Measurements from ENCODE around the gene CFTR.

Gene CFTR

DNA sequence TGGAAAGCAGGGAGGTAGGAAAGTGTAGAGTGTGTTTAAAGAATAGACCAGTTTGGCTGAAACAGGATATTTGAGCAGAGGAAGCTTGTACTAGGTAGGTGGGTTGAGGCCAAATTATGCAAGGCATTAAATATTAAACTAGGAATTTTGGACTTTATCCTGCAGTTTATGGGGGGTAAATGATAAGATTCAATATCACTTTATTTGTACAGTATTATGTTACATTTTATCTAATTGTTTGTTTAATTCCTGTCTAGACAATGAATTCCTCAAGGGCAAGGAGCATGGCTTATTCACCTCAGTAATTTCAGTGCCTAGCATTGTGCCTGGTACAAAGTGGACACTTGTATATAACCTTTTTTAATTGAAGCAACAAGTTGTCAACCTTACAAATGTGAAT lies 125.9 kb downstream of the CFTR start:
- H3K4ac ChIP-seq (ENCODE audit: low read depth, low read length) = no peak overlapping the region
- no peak overlapping the region for H2BK5ac ChIP-seq (ENCODE audit: low read length)
- no peak overlapping the region for H3K18ac ChIP-seq (ENCODE audit: low read length)
- H3K4me1 ChIP-seq (ENCODE audit: control insufficient read depth, low read depth, low read length) = no peaks in the 10 kb centered on the region
- H3K79me2 ChIP-seq (ENCODE audit: control insufficient read depth, insufficient read depth, low read length) = no peaks in the 10 kb centered on the region
- H3K56ac ChIP-seq (ENCODE audit: low read length) = no peak overlapping the region
- H4K5ac ChIP-seq (ENCODE audit: low read length) = no peak overlapping the region
- no peaks in the 10 kb centered on the region for H3K27me3 ChIP-seq (ENCODE audit: insufficient read depth, low read length, poor library complexity)
- no peak overlapping the region for H2BK15ac ChIP-seq (replicated peaks; ENCODE audit: low read depth)
- H3K79me1 ChIP-seq (ENCODE audit: low read length) = no peaks in the 10 kb centered on the region
- H2AK5ac ChIP-seq (ENCODE audit: low read length) = no peak overlapping the region
- no peak overlapping the region for H3K27ac ChIP-seq (ENCODE audit: low read depth, low read length)
- H3K36me3 ChIP-seq (ENCODE audit: control insufficient read depth, insufficient read depth, low read length) = no peaks in the 10 kb centered on the region
- no peak overlapping the region for H2BK120ac ChIP-seq (ENCODE audit: low read depth, low read length)
- H4K8ac ChIP-seq (ENCODE audit: low read depth, low read length) = no peak overlapping the region
- H3K9ac ChIP-seq (ENCODE audit: low read length) = no peak overlapping the region
- no peak overlapping the region for H3K4me3 ChIP-seq (ENCODE audit: low read length)
- no peak for DNase-seq
- no peak overlapping the region for H3K4me2 ChIP-seq (ENCODE audit: low read length)
- no peak overlapping the region for H3K23ac ChIP-seq (ENCODE audit: low read length)

- H4K8ac ChIP-seq (ENCODE audit: low read depth, low read length) = no peak overlapping the region
- H3K79me1 ChIP-seq (ENCODE audit: low read length) = no peaks in the 10 kb centered on the region
- H3K36me3 ChIP-seq (ENCODE audit: control insufficient read depth, insufficient read depth, low read length) = no peaks in the 10 kb centered on the region
- no peak overlapping the region for H3K27ac ChIP-seq (ENCODE audit: low read depth, low read length)
- H3K79me2 ChIP-seq (ENCODE audit: control insufficient read depth, insufficient read depth, low read length) = no peaks in the 10 kb centered on the region
- H2BK15ac ChIP-seq (replicated peaks; ENCODE audit: low read depth) = no peak overlapping the region
- H4K5ac ChIP-seq (ENCODE audit: low read length) = no peak overlapping the region
- no peak overlapping the region for H3K4ac ChIP-seq (ENCODE audit: low read depth, low read length)
- no peak for DNase-seq
- H2BK5ac ChIP-seq (ENCODE audit: low read length) = no peak overlapping the region
- H2AK5ac ChIP-seq (ENCODE audit: low read length) = no peak overlapping the region
- no peak overlapping the region for H2BK120ac ChIP-seq (ENCODE audit: low read depth, low read length)
- no peaks in the 10 kb centered on the region for H3K27me3 ChIP-seq (ENCODE audit: insufficient read depth, low read length, poor library complexity)
- H3K4me2 ChIP-seq (ENCODE audit: low read length) = no peak overlapping the region
- no CpG with 5 or more reads among the region's 3 CpGs for WGBS (ENCODE audit: extremely low coverage, insufficient coverage, low lambda C conversion rate)
- no peak overlapping the region for H3K18ac ChIP-seq (ENCODE audit: low read length)
- H3K56ac ChIP-seq (ENCODE audit: low read length) = no peak overlapping the region
- no peaks in the 10 kb centered on the region for H3K4me1 ChIP-seq (ENCODE audit: control insufficient read depth, low read depth, low read length)
- no peak overlapping the region for H3K9ac ChIP-seq (ENCODE audit: low read length)
- H3K4me3 ChIP-seq (ENCODE audit: low read length) = no peak overlapping the region
- no peak overlapping the region for H3K23ac ChIP-seq (ENCODE audit: low read length)
Observed at GRCh38 chr7:117606132-117606531, 126.3 kb downstream of the CFTR start.

- Histone ChIP-seq H3K18ac (ENCODE audit: low read length) (no peak overlapping the region), H3K23ac (ENCODE audit: low read length) (no peak overlapping the region), H2BK15ac (replicated peaks; ENCODE audit: low read depth) (no peak overlapping the region), H3K4me3 (ENCODE audit: low read length) (no peak overlapping the region), H3K9ac (ENCODE audit: low read length) (no peak overlapping the region), H3K4me2 (ENCODE audit: low read length) (no peak overlapping the region), H3K56ac (ENCODE audit: low read length) (no peak overlapping the region), H3K36me3 (ENCODE audit: control insufficient read depth, insufficient read depth, low read length) (no peaks in the 10 kb centered on the region), H4K5ac (ENCODE audit: low read length) (no peak overlapping the region), H3K79me1 (ENCODE audit: low read length) (no peaks in the 10 kb centered on the region), H3K4ac (ENCODE audit: low read depth, low read length) (no peak overlapping the region), H2AK5ac (ENCODE audit: low read length) (no peak overlapping the region), H3K27ac (ENCODE audit: low read depth, low read length) (no peak overlapping the region), H2BK120ac (ENCODE audit: low read depth, low read length) (no peak overlapping the region), H2BK5ac (ENCODE audit: low read length) (no peak overlapping the region), H3K27me3 (ENCODE audit: insufficient read depth, low read length, poor library complexity) (no peaks in the 10 kb centered on the region), H3K4me1 (ENCODE audit: control insufficient read depth, low read depth, low read length) (no peaks in the 10 kb centered on the region), H4K8ac (ENCODE audit: low read depth, low read length) (no peak overlapping the region), H3K79me2 (ENCODE audit: control insufficient read depth, insufficient read depth, low read length) (no peaks in the 10 kb centered on the region)
- WGBS (ENCODE audit: extremely low coverage, insufficient coverage, low lambda C conversion rate) = no CpG with 5 or more reads among the region's 2 CpGs
- DNase-seq = no peak
Observed at GRCh38 chr7:117610396-117610795, 130.6 kb downstream of the CFTR start.

DNA sequence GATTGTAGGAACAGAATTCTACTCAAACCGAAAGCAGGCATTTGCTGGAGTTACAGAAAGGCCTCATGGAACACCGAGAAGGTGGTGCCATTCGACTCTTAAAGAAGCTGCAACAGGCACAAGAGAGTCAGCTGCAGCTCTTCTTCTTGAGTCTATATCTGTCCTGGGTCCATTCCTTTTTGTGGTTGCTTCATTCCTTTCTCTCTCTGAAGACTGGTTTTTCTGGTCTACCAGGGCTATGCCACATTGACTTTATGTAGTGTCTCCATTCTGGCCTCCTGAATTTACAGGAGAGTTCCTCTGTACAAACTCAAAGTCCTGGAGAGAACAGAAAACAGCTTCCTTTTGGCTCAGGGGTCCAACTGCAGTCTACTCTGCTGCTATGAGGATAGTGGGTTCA lies 132.8 kb downstream of the CFTR start:
- H3K79me2 ChIP-seq (ENCODE audit: control insufficient read depth, insufficient read depth, low read length) = no peaks in the 10 kb centered on the region

GRCh38 chr7:117616694-117617093 lies 136.9 kb downstream of the CFTR start:
- Histone ChIP-seq H4K5ac (ENCODE audit: low read length) (no peak overlapping the region), H2BK15ac (replicated peaks; ENCODE audit: low read depth) (no peak overlapping the region), H3K9ac (ENCODE audit: low read length) (no peak overlapping the region), H3K36me3 (ENCODE audit: control insufficient read depth, insufficient read depth, low read length) (no peaks in the 10 kb centered on the region), H2BK5ac (ENCODE audit: low read length) (no peak overlapping the region), H3K23ac (ENCODE audit: low read length) (no peak overlapping the region), H3K4ac (ENCODE audit: low read depth, low read length) (no peak overlapping the region), H3K18ac (ENCODE audit: low read length) (no peak overlapping the region), H3K4me3 (ENCODE audit: low read length) (no peak overlapping the region), H3K79me2 (ENCODE audit: control insufficient read depth, insufficient read depth, low read length) (no peaks in the 10 kb centered on the region), H3K79me1 (ENCODE audit: low read length) (no peaks in the 10 kb centered on the region), H3K4me1 (ENCODE audit: control insufficient read depth, low read depth, low read length) (no peaks in the 10 kb centered on the region), H3K27me3 (ENCODE audit: insufficient read depth, low read length, poor library complexity) (no peaks in the 10 kb centered on the region), H3K4me2 (ENCODE audit: low read length) (no peak overlapping the region), H3K56ac (ENCODE audit: low read length) (no peak overlapping the region), H2AK5ac (ENCODE audit: low read length) (no peak overlapping the region), H4K8ac (ENCODE audit: low read depth, low read length) (no peak overlapping the region), H2BK120ac (ENCODE audit: low read depth, low read length) (no peak overlapping the region), H3K27ac (ENCODE audit: low read depth, low read length) (no peak overlapping the region)
- WGBS (ENCODE audit: extremely low coverage, insufficient coverage, low lambda C conversion rate) = no CpG with 5 or more reads among the region's 1 CpG
- no peak for DNase-seq

More for the DNA sequence above, 132.8 kb downstream of the CFTR start:
- Histone ChIP-seq H4K8ac (ENCODE audit: low read depth, low read length) (no peak overlapping the region), H2BK120ac (ENCODE audit: low read depth, low read length) (no peak overlapping the region), H3K36me3 (ENCODE audit: control insufficient read depth, insufficient read depth, low read length) (no peaks in the 10 kb centered on the region), H3K4ac (ENCODE audit: low read depth, low read length) (no peak overlapping the region), H4K5ac (ENCODE audit: low read length) (no peak overlapping the region), H2BK15ac (replicated peaks; ENCODE audit: low read depth) (no peak overlapping the region), H3K79me1 (ENCODE audit: low read length) (no peaks in the 10 kb centered on the region), H2AK5ac (ENCODE audit: low read length) (no peak overlapping the region), H3K27ac (ENCODE audit: low read depth, low read length) (no peak overlapping the region), H3K9ac (ENCODE audit: low read length) (no peak overlapping the region), H3K18ac (ENCODE audit: low read length) (no peak overlapping the region), H3K23ac (ENCODE audit: low read length) (no peak overlapping the region), H3K4me1 (ENCODE audit: control insufficient read depth, low read depth, low read length) (no peaks in the 10 kb centered on the region), H3K4me2 (ENCODE audit: low read length) (no peak overlapping the region), H3K4me3 (ENCODE audit: low read length) (no peak overlapping the region), H2BK5ac (ENCODE audit: low read length) (no peak overlapping the region), H3K56ac (ENCODE audit: low read length) (no peak overlapping the region), H3K27me3 (ENCODE audit: insufficient read depth, low read length, poor library complexity) (no peaks in the 10 kb centered on the region)
- WGBS (ENCODE audit: extremely low coverage, insufficient coverage, low lambda C conversion rate) = no CpG with 5 or more reads among the region's 3 CpGs
- DNase-seq = no peak

DNA sequence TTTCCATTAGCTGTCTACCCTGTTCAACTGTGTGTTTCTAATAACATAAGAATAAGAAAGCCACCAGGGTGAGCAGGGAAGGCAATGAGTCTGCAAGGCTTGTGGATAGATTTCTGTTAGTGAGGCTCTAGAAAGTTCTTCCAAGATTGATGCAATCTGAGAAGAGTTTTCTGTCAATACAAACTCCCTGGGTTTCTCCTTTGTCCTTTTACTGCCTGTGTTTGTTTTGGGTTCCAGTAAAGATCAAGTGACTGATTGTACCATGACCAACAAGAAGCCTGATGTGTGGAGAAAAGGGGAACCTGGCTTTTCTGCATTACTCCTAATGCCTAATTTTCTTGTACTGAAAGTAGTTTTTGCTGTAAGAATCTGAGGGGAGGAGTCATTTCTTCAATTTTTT lies 139.9 kb downstream of the CFTR start:
- Histone ChIP-seq H3K4me2 (ENCODE audit: low read length) (no peak overlapping the region), H3K4ac (ENCODE audit: low read depth, low read length) (no peak overlapping the region), H2AK5ac (ENCODE audit: low read length) (no peak overlapping the region), H2BK15ac (replicated peaks; ENCODE audit: low read depth) (no peak overlapping the region), H3K36me3 (ENCODE audit: control insufficient read depth, insufficient read depth, low read length) (no peaks in the 10 kb centered on the region), H3K4me1 (ENCODE audit: control insufficient read depth, low read depth, low read length) (no peaks in the 10 kb centered on the region), H3K79me2 (ENCODE audit: control insufficient read depth, insufficient read depth, low read length) (no peaks in the 10 kb centered on the region), H3K4me3 (ENCODE audit: low read length) (no peak overlapping the region), H3K23ac (ENCODE audit: low read length) (no peak overlapping the region), H3K18ac (ENCODE audit: low read length) (no peak overlapping the region), H3K9ac (ENCODE audit: low read length) (no peak overlapping the region), H2BK5ac (ENCODE audit: low read length) (no peak overlapping the region), H4K8ac (ENCODE audit: low read depth, low read length) (no peak overlapping the region), H3K56ac (ENCODE audit: low read length) (no peak overlapping the region), H3K27me3 (ENCODE audit: insufficient read depth, low read length, poor library complexity) (no peaks in the 10 kb centered on the region), H3K27ac (ENCODE audit: low read depth, low read length) (no peak overlapping the region), H3K79me1 (ENCODE audit: low read length) (no peaks in the 10 kb centered on the region), H2BK120ac (ENCODE audit: low read depth, low read length) (no peak overlapping the region), H4K5ac (ENCODE audit: low read length) (no peak overlapping the region)
- DNase-seq = no peak
